ENCODE results near the gene TMEM131. TPM values are rescaled to one million over a fixed set of nuclear protein-coding genes. Genes with fewer than 3 reads are reported as not detected.

Gene TMEM131
- total and polyA plus RNA-seq, 2 of the 8 experiments (the other 6 are each of a cell fraction or from before 2014, with no cell fraction given), result 9.7 to 22.9 TPM

DNA sequence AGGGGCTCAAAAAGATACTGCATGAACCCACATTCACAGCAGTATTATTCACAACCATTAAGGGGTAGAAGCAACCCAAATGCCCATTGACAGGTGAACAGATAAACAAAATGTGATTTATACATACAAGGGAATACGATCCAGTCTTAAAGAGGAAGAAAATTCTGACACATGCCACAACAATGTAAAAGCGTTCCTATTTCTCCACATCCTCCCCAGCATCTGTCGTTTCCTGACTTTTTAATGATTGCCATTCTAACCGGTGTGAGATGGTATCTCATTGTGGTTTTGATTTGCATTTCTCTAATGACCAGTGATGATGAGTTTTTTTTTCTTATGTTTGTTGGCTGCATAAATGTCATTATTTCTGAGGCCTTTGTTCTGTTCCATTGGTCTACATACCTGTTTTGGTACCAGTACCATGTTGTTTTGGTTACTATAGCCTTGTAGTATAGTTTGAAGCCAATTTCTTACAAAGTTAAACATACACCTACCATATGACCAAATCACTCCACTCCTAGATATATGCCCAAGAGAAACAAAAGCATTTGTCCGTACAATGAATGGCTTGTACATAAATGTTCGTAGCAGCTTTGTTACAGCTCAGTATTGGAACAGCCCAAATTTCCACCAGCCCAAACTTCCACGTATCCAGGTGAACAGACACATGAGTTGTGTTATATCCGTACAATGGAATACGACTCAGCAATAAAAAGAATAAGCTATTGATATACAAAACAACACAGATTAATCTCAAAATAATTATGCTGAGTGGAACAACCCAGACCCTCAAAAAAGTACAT lies 85.1 kb downstream of the TMEM131 start:
- H3K27me3 ChIP-seq (replicated peaks in 1 of 4; ENCODE audit: control insufficient read depth in 3 of 4, extremely low read depth in 1 of 4, insufficient read depth in 3 of 4, low read length in 3 of 4), result no peaks in the 10 kb centered on the region; a peak in 1 of 7 replicates
- H3K56ac ChIP-seq (replicated peaks; ENCODE audit: insufficient read length, low read depth, low read length), result no peak overlapping the region
- no peaks in the 10 kb centered on the region for H3K4me1 ChIP-seq (replicated peaks in 1 of 4; ENCODE audit: control insufficient read depth in 3 of 4, insufficient read depth in 4 of 4, low read length in 3 of 4)
- no peaks in the 10 kb centered on the region for H3K79me2 ChIP-seq (ENCODE audit: control insufficient read depth in 1 of 2, insufficient read depth in 2 of 2, low read length in 2 of 2)
- no peak overlapping the region for H2BK5ac ChIP-seq (ENCODE audit: low read depth, low read length)
- no peak overlapping the region for H3K23ac ChIP-seq (ENCODE audit: insufficient read length)
- no peak overlapping the region for H2BK12ac ChIP-seq (ENCODE audit: low read depth, low read length)
- DNase-seq (ENCODE audit: low read depth in 1 of 2, low spot score in 2 of 2) (no peak), FAIRE-seq (no peak)
- H3K36me3 ChIP-seq (ENCODE audit: control insufficient read depth in 2 of 4, insufficient read depth in 4 of 4, low read length in 3 of 4), result no peaks in the 10 kb centered on the region
- no peaks in the 10 kb centered on the region; the same call in 1 of the 2 replicates for H3K79me1 ChIP-seq (ENCODE audit: low read depth, low read length)
- H3K4me3 ChIP-seq (ENCODE audit: extremely low read depth in 1 of 4, insufficient read depth in 2 of 4, low read depth in 3 of 4, low read length in 4 of 4), result no peak overlapping the region
- H4K8ac ChIP-seq (ENCODE audit: extremely low read depth, insufficient read depth, low read length), result no peak overlapping the region
- H2AFZ ChIP-seq (ENCODE audit: low read length), result no peak overlapping the region
- no peak overlapping the region for H3K9ac ChIP-seq (replicated peaks in 1 of 4; ENCODE audit: extremely low read depth in 1 of 4, low read depth in 3 of 4, low read length in 3 of 4)
- POLR2A ChIA-PET (ENCODE audit: partially characterized antibody), result interaction anchor here (1.0 kb wide), 1 partner anchor 11 kb away, joined by 3 read pairs; no protein-coding TSS in a partner anchor
- CTCF ChIA-PET (ENCODE audit: partially characterized antibody), result no interaction called here
- no peak overlapping the region for H2AK5ac ChIP-seq (ENCODE audit: low read depth, low read length)
- H3K4me2 ChIP-seq (ENCODE audit: insufficient read depth in 1 of 2, low read depth in 2 of 2, low read length in 2 of 2), result no peak overlapping the region
- H2BK20ac ChIP-seq (ENCODE audit: low read length), result no peak overlapping the region
- H4K20me1 ChIP-seq (replicated peaks in 1 of 2; ENCODE audit: control insufficient read depth in 1 of 2, insufficient read depth in 2 of 2, low read length in 2 of 2), result no peaks in the 10 kb centered on the region
- no peak overlapping the region for H3K4ac ChIP-seq (replicated peaks; ENCODE audit: insufficient read length, low read depth, low read length)
- no peak overlapping the region for H3K27ac ChIP-seq (ENCODE audit: low read depth, low read length)
- no peaks in the 10 kb centered on the region for H3K23me2 ChIP-seq (ENCODE audit: low read depth, low read length)
- H3K9me3 ChIP-seq (ENCODE audit: insufficient read depth in 2 of 2, low read depth in 1 of 2, low read length in 1 of 2), result no peaks in the 10 kb centered on the region
- no peak overlapping the region for H4K91ac ChIP-seq (replicated peaks; ENCODE audit: insufficient read length, low read length)
- H4K5ac ChIP-seq (ENCODE audit: insufficient read length, low read depth, low read length), result no peak overlapping the region
- 89% methylated on average over 9 of the region's 9 CpGs; no CpG with 5 or more reads in 1 of the 2 experiments for WGBS, 2 experiments (ENCODE audit: extremely low coverage in 1 of 2, insufficient coverage in 1 of 2, insufficient read length in 1 of 2, insufficient replicate concordance in 2 of 2, low coverage in 1 of 2, low lambda C conversion rate in 2 of 2, missing lambda C conversion rate in 1 of 2)
- no peak overlapping the region for H3K18ac ChIP-seq (ENCODE audit: extremely low read depth, low read length)
- H3K14ac ChIP-seq (ENCODE audit: insufficient read length), result no peak overlapping the region
- no peak overlapping the region for H2BK120ac ChIP-seq (replicated peaks; ENCODE audit: low read depth, low read length)
- no peak overlapping the region for H2BK15ac ChIP-seq (ENCODE audit: low read length)
- TF ChIP-seq MAFK (IDR thresholded peaks at IDR 0.05; ENCODE audit: low read depth, low read length) (no peak), TCF12 (IDR thresholded peaks at IDR 0.05; ENCODE audit: low read depth, low read length) (no peak), NANOG (IDR thresholded peaks at IDR 0.05; ENCODE audit: insufficient read depth, low read depth, low read length, poor library complexity, severe bottlenecking) (no peak), TEAD4 (IDR thresholded peaks at IDR 0.05; ENCODE audit: low read depth, low read length) (no peak), POU5F1 (IDR thresholded peaks at IDR 0.05; ENCODE audit: low read depth, low read length) (no peak), RNF2 (IDR thresholded peaks at IDR 0.05; ENCODE audit: borderline replicate concordance, low read depth, low read length, missing control alignments, poor library complexity, severe bottlenecking) (no peak), POLR2A (IDR thresholded peaks at IDR 0.05; ENCODE audit: control extremely low read depth in 1 of 2, low read depth in 2 of 2, low read length in 2 of 2) (no peak), SIX5 (IDR thresholded peaks at IDR 0.05; ENCODE audit: low read depth, low read length) (no peak), CBX8 (IDR thresholded peaks at IDR 0.05; ENCODE audit: borderline replicate concordance, low read depth, low read length) (no peak)
- TF ChIP-seq, protein P1, sequence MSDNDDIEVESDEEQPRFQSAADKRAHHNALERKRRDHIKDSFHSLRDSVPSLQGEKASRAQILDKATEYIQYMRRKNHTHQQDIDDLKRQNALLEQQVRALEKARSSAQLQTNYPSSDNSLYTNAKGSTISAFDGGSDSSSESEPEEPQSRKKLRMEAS (IDR thresholded peaks at IDR 0.05), result no peak

All from H1 (cell line).